OCI-LY1 (cell line): ENCODE measurements around the gene S100A10.

Experiments
- H2AFZ ChIP-seq: fragments of 200-600 bp; sonication (generic), shearing (Covaris generic); 2 replicates; pipeline ENCODE4 v1.6.0; 2014; ENCODE audit warnings: antibody characterized with exemption, mild to moderate bottlenecking, low read length
- H3F3A ChIP-seq: fragments of 200-600 bp; sonication (generic), shearing (Covaris generic); 2 replicates; pipeline ENCODE4 v1.6.0; 2014; ENCODE audit warnings: mild to moderate bottlenecking, antibody characterized with exemption, low read length, moderate library complexity; ENCODE audit not compliant: insufficient read depth
- H3K27ac ChIP-seq: fragments of 200-600 bp; sonication (generic); 2 replicates; pipeline ENCODE4 v1.5.1; 2014; ENCODE audit warnings: low read length, mixed run types, mild to moderate bottlenecking, low read depth; ENCODE audit not compliant: poor library complexity, severe bottlenecking
- H3K27me3 ChIP-seq: fragments of 200-600 bp; sonication (generic); 2 replicates; pipeline ENCODE4 v1.6.0; 2014; ENCODE audit warnings: antibody characterized with exemption, mild to moderate bottlenecking, low read length, moderate library complexity; ENCODE audit not compliant: insufficient read depth
- H3K36me3 ChIP-seq: fragments of 200-600 bp; sonication (generic); 2 replicates; pipeline ENCODE4 v1.6.1; 2014; ENCODE audit warnings: mild to moderate bottlenecking, antibody characterized with exemption, low read length, moderate library complexity, mixed read lengths; ENCODE audit not compliant: insufficient read depth
- H3K4me1 ChIP-seq: fragments of 200-600 bp; sonication (generic); 2 replicates; pipeline ENCODE4 v1.5.1; 2014; ENCODE audit warnings: mild to moderate bottlenecking, low read length, moderate library complexity; ENCODE audit not compliant: insufficient read depth, severe bottlenecking
- H3K4me2 ChIP-seq: fragments of 200-600 bp; sonication (generic), shearing (Covaris generic); 2 replicates; pipeline ENCODE4 v1.6.1; 2014; ENCODE audit warnings: low read length
- H3K4me3 ChIP-seq: fragments of 200-600 bp; sonication (generic); 2 replicates; pipeline ENCODE4 v1.5.1; 2014; ENCODE audit warnings: low read length, low read depth, mild to moderate bottlenecking, mixed read lengths; ENCODE audit not compliant: poor library complexity, severe bottlenecking
- H3K79me2 ChIP-seq: fragments of 200-600 bp; shearing (Covaris generic); 2 replicates; pipeline ENCODE4 v1.6.1; 2016; ENCODE audit warnings: mixed run types, low read length, mixed read lengths; ENCODE audit not compliant: insufficient read depth
- H3K9ac ChIP-seq: fragments of 200-600 bp; sonication (generic), shearing (Covaris generic); 2 replicates; pipeline ENCODE4 v1.6.1; 2014; ENCODE audit warnings: mild to moderate bottlenecking, low read length, mixed read lengths
- H3K9me2 ChIP-seq: fragments of 200-600 bp; sonication (generic), shearing (Covaris generic); 2 replicates; pipeline ENCODE4 v1.6.1; 2014; ENCODE audit warnings: low read depth, mild to moderate bottlenecking, low read length, mixed read lengths
- H3K9me3 ChIP-seq: fragments of 200-600 bp; shearing (Covaris generic); 2 replicates; pipeline ENCODE4 v1.6.1; 2014; ENCODE audit warnings: low read length, mixed read lengths
- H4K20me1 ChIP-seq: fragments of 200-600 bp; sonication (generic), shearing (Covaris generic); 2 replicates; pipeline ENCODE4 v1.6.0; 2016; ENCODE audit warnings: mild to moderate bottlenecking, low read length; ENCODE audit not compliant: insufficient read depth
- EZH2 ChIP-seq: fragments of 200-600 bp; sonication (generic), shearing (Covaris generic); IDR thresholded peaks from 2 replicates; pipeline ENCODE4 v1.8.0; 2017; ENCODE audit warnings: borderline replicate concordance, mixed run types, mild to moderate bottlenecking, antibody characterized with exemption, low read length, moderate library complexity, mixed read lengths
- TF ChIP-seq, protein P1 (sequence below): fragments of 200-600 bp; sonication (generic), shearing (Covaris generic); IDR thresholded peaks from 2 replicates; pipeline ENCODE4 v1.5.1; 2017; ENCODE audit warnings: mild to moderate bottlenecking, antibody characterized with exemption, low read length, moderate library complexity, mixed read lengths

The S100A10 gene

DNA sequence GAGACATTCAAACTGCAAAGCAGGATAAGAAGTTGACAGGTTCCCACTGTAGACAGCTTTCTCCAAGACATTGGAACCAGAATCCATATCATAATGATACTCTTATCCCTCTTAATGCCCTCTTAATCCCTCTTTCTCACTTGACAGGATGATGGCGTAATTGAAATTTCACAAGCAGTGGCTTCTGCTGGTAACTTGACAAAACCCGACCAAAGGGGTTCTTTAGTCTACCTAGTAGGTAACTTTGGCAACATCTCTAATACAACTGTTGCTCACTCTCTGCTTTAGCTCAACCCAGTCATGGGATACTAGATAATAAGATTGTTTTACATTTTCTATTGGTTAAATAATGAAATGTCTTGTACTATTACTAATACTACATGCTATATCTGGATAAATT, 34.7 kb downstream of the S100A10 start:
- no peaks in the 10 kb centered on the region for H3K4me1 ChIP-seq
- H2AFZ ChIP-seq = no peak overlapping the region
- no peaks in the 10 kb centered on the region for H3K36me3 ChIP-seq
- no peak for TF ChIP-seq EZH2
- TF ChIP-seq, protein P1, sequence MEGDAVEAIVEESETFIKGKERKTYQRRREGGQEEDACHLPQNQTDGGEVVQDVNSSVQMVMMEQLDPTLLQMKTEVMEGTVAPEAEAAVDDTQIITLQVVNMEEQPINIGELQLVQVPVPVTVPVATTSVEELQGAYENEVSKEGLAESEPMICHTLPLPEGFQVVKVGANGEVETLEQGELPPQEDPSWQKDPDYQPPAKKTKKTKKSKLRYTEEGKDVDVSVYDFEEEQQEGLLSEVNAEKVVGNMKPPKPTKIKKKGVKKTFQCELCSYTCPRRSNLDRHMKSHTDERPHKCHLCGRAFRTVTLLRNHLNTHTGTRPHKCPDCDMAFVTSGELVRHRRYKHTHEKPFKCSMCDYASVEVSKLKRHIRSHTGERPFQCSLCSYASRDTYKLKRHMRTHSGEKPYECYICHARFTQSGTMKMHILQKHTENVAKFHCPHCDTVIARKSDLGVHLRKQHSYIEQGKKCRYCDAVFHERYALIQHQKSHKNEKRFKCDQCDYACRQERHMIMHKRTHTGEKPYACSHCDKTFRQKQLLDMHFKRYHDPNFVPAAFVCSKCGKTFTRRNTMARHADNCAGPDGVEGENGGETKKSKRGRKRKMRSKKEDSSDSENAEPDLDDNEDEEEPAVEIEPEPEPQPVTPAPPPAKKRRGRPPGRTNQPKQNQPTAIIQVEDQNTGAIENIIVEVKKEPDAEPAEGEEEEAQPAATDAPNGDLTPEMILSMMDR = no peak
- H4K20me1 ChIP-seq = no peaks in the 10 kb centered on the region
- no peak overlapping the region for H3K4me3 ChIP-seq
- H3K9me3 ChIP-seq = no peaks in the 10 kb centered on the region
- no peaks in the 10 kb centered on the region for H3K27me3 ChIP-seq
- H3K4me2 ChIP-seq = no peak overlapping the region
- no peak overlapping the region for H3K27ac ChIP-seq
- no peaks in the 10 kb centered on the region for H3K9me2 ChIP-seq
- H3K9ac ChIP-seq = no peak overlapping the region
- H3K79me2 ChIP-seq = no peaks in the 10 kb centered on the region
- H3F3A ChIP-seq = no peaks in the 10 kb centered on the region

DNA sequence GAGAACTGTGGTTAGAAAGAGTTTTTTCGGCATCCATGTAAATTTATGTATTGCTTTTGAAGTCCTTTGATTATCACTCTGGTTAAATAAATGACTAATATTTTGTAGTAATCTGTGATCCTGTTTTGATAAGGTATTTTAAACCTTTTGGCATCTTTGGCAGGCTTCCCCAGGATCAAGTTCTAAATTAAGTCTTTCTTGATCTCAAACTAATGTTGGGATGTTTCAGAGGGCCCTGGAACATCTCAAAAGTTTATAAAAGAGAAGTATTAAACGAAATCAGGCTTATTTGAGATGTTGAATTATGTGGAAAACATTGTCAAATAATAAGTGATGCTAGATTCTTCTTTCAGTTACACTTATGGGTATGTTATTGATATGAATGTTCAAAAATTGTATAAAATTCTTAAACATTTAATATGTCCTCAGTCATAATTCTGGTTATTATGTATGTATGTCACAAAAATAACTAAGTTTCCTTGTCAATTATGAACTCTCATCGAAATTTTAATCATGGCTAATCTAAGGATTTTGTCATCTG, 36.6 kb downstream of the S100A10 start:
- Histone ChIP-seq H3K9me3 (no peaks in the 10 kb centered on the region), H3K4me2 (no peak overlapping the region), H3K79me2 (no peaks in the 10 kb centered on the region), H3F3A (no peaks in the 10 kb centered on the region), H3K36me3 (no peaks in the 10 kb centered on the region), H3K9me2 (no peaks in the 10 kb centered on the region), H3K4me1 (no peaks in the 10 kb centered on the region), H3K4me3 (no peak overlapping the region), H4K20me1 (no peaks in the 10 kb centered on the region), H3K27me3 (no peaks in the 10 kb centered on the region), H3K27ac (no peak overlapping the region), H3K9ac (no peak overlapping the region), H2AFZ (no peak overlapping the region)
- TF ChIP-seq, protein P1 = no peak
- TF ChIP-seq EZH2 = no peak

DNA sequence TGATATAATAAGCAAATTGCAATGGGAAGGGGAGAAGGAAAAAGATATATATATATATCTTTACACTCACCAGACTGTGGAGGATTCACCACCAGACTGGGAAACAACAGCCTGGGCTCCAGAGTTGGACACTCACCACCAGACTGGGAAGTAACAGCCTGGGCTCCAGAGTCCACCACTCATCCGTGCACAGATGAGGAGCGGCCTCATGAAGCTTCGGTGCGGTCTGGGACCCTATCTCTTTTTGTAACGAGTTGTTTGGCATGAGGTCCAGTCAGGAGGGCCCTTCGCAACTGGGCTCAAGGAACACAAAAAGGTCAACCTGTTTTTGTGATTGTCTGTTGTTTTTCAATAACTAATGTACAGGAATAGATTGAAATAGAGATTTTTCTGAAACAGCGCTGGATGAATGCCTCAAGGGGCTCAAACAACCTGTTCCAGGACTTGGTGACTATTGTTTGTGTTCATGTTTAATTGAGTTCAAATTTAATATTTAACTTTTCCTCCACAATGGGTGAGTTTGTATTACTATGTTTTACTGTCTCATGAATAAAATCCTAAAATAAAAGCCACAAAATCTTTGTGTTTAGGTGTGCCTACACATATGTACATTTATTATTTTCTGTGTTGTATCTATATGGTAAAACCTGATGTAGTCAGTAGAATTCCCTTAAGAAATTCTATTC, 40.1 kb downstream of the S100A10 start:
- Histone ChIP-seq H3F3A (no peaks in the 10 kb centered on the region), H3K9ac (no peak overlapping the region), H4K20me1 (no peaks in the 10 kb centered on the region), H3K27me3 (no peaks in the 10 kb centered on the region), H3K9me3 (no peaks in the 10 kb centered on the region), H3K36me3 (no peaks in the 10 kb centered on the region), H3K4me2 (no peak overlapping the region), H3K9me2 (no peaks in the 10 kb centered on the region), H2AFZ (no peak overlapping the region), H3K79me2 (no peaks in the 10 kb centered on the region), H3K4me3 (no peak overlapping the region), H3K4me1 (no peaks in the 10 kb centered on the region), H3K27ac (no peak overlapping the region)
- TF ChIP-seq, protein P1 = no peak
- TF ChIP-seq EZH2 = no peak
